Neural cell (in vitro differentiated cells): Measurements from ENCODE around the gene CDK8. TPM values are rescaled to one million over a fixed set of nuclear protein-coding genes. Genes with fewer than 3 reads are reported as not detected.

ENCODE experiments used
- H2AFZ ChIP-seq: fragments of 200-600, 300-800 bp; sonication (generic), shearing (Covaris generic); 2 replicates; pipeline ENCODE4 v1.6.0; 2014; ENCODE audit warnings: low read depth, mild to moderate bottlenecking, antibody characterized with exemption, low read length, moderate library complexity
- H3F3A ChIP-seq: fragments of 200-600 bp; shearing (Covaris generic); 2 replicates; pipeline ENCODE4 v1.6.1; 2016; ENCODE audit warnings: mild to moderate bottlenecking, moderate library complexity, mixed read lengths, antibody characterized with exemption, low read length; ENCODE audit not compliant: insufficient read depth, poor library complexity, severe bottlenecking
- H3K27ac ChIP-seq: fragments of 200-600, 300-800 bp; sonication (generic), shearing (Covaris generic); 2 replicates; pipeline ENCODE4 v1.5.1; 2014; ENCODE audit warnings: mild to moderate bottlenecking, low read length, moderate library complexity
- H3K27me3 ChIP-seq: fragments of 300-800, 200-600 bp; sonication (generic), shearing (Covaris generic); 2 replicates; pipeline ENCODE4 v1.6.0; 2014; ENCODE audit warnings: mild to moderate bottlenecking, low read depth, low read length, moderate library complexity; ENCODE audit not compliant: insufficient read depth
- H3K36me3 ChIP-seq: fragments of 300-800, 200-600 bp; sonication (generic), shearing (Covaris generic); 2 replicates; pipeline ENCODE4 v1.5.1; 2014; ENCODE audit warnings: mild to moderate bottlenecking, antibody characterized with exemption, low read length, moderate library complexity; ENCODE audit not compliant: insufficient read depth
- H3K4me2 ChIP-seq: fragments of 300-800, 200-600 bp; sonication (generic), shearing (Covaris generic); 2 replicates; pipeline ENCODE4 v1.6.0; 2014; ENCODE audit warnings: mild to moderate bottlenecking, low read length
- H3K4me3 ChIP-seq: fragments of 300-800, 200-600 bp; sonication (generic), shearing (Covaris generic); 2 replicates; pipeline ENCODE4 v1.5.1; 2014; ENCODE audit warnings: mild to moderate bottlenecking, low read length, moderate library complexity
- H3K79me2 ChIP-seq: fragments of 200-600 bp; shearing (Covaris generic); replicated peaks from 2 replicates; pipeline ENCODE4 v1.6.0; 2014; ENCODE audit warnings: mild to moderate bottlenecking, low read length, moderate library complexity; ENCODE audit not compliant: insufficient read depth
- H3K9ac ChIP-seq: fragments of 300-800, 200-600 bp; sonication (generic), shearing (Covaris generic); 2 replicates; pipeline ENCODE4 v1.6.1; 2016; ENCODE audit warnings: mild to moderate bottlenecking, low read length, mixed read lengths
- H3K9me2 ChIP-seq: fragments of 200-600 bp; shearing (Covaris generic); 2 replicates; pipeline ENCODE4 v1.6.1; 2016; ENCODE audit warnings: mild to moderate bottlenecking, low read length, mixed read lengths; ENCODE audit not compliant: insufficient read depth
- H3K9me3 ChIP-seq: fragments of 200-600, 300-800 bp; sonication (generic), shearing (Covaris generic); 2 replicates; pipeline ENCODE4 v1.6.1; 2016; ENCODE audit warnings: mild to moderate bottlenecking, mixed run types, low read length, moderate library complexity, mixed read lengths
- H4K20me1 ChIP-seq: fragments of 200-600 bp; shearing (Covaris generic); 2 replicates; pipeline ENCODE4 v1.6.1; 2016; ENCODE audit warnings: mild to moderate bottlenecking, mixed run types; ENCODE audit not compliant: insufficient read depth
- CTCF ChIP-seq: fragments of 450-650 bp; IDR thresholded peaks from 2 replicates; pipeline ENCODE4 v1.5.1; 2014; ENCODE audit warnings: antibody characterized with exemption, mild to moderate bottlenecking, moderate library complexity; ENCODE audit not compliant: poor library complexity, severe bottlenecking
- EP300 ChIP-seq: fragments of 450-650 bp; conservative IDR thresholded peaks from 2 replicates; pipeline ENCODE4 v1.6.1; 2014; ENCODE audit warnings: antibody characterized with exemption, mild to moderate bottlenecking, moderate library complexity; ENCODE audit not compliant: poor library complexity, severe bottlenecking
- EZH2 ChIP-seq: fragments of 200-600, 300-800 bp; shearing (Covaris generic), sonication (generic); IDR thresholded peaks from 2 replicates; pipeline ENCODE4 v1.6.1; 2014; ENCODE audit warnings: antibody characterized with exemption, low read length, borderline replicate concordance, mild to moderate bottlenecking; ENCODE audit not compliant: insufficient read depth, poor library complexity, severe bottlenecking
- MXI1 ChIP-seq: fragments of 450-650 bp; conservative IDR thresholded peaks from 2 replicates; pipeline ENCODE4 v1.6.1; 2014; ENCODE audit warnings: antibody characterized with exemption, mild to moderate bottlenecking; ENCODE audit not compliant: poor library complexity, severe bottlenecking
- POLR2AphosphoS5 ChIP-seq: IDR thresholded peaks from 2 replicates; pipeline ENCODE4 v1.6.1; 2012
- RAD21 ChIP-seq: fragments of 450-650 bp; conservative IDR thresholded peaks from 2 replicates; pipeline ENCODE4 v1.6.1; 2014; ENCODE audit warnings: antibody characterized with exemption, mild to moderate bottlenecking, moderate library complexity
- REST ChIP-seq: IDR thresholded peaks from 2 replicates; pipeline ENCODE4 v1.6.1; 2012; ENCODE audit warnings: borderline replicate concordance
- SMC3 ChIP-seq: fragments of 450-650 bp; conservative IDR thresholded peaks from 2 replicates; pipeline ENCODE4 v1.6.1; 2014; ENCODE audit warnings: antibody characterized with exemption, mild to moderate bottlenecking, moderate library complexity; ENCODE audit not compliant: poor library complexity
- TAF1 ChIP-seq: IDR thresholded peaks from 2 replicates; pipeline ENCODE4 v1.6.1; 2012; ENCODE audit warnings: low read depth
- polyA plus RNA-seq: library from polyadenylated mRNA; depleted of rRNA; stranded (reverse); fragments of >200 nt; gene quantifications from 2 replicates; pipeline ENCODE4 v1.2.3, GENCODE V29; 2014

Gene CDK8
- polyA plus RNA-seq, 1 donor from 2014 or later = 58.9 TPM

- no peak overlapping the region for H3K9ac ChIP-seq
- no peak overlapping the region for H2AFZ ChIP-seq
- no peak overlapping the region for H3K4me2 ChIP-seq
- no peak for TF ChIP-seq POLR2AphosphoS5
- no peak for TF ChIP-seq REST
- no peak for TF ChIP-seq EZH2
- no peak for TF ChIP-seq CTCF
- no peaks in the 10 kb centered on the region for H4K20me1 ChIP-seq
- H3K27me3 ChIP-seq = no peaks in the 10 kb centered on the region
- H3K36me3 ChIP-seq = no peaks in the 10 kb centered on the region
- no peak overlapping the region for H3K4me3 ChIP-seq
- H3K27ac ChIP-seq = no peak overlapping the region
- H3K79me2 ChIP-seq = no peaks in the 10 kb centered on the region
- H3K9me2 ChIP-seq = no peaks in the 10 kb centered on the region
- no peaks in the 10 kb centered on the region for H3K9me3 ChIP-seq
- H3F3A ChIP-seq = no peaks in the 10 kb centered on the region
Observed at GRCh38 chr13:26445092-26445491, 191.2 kb downstream of the CDK8 start.

- Histone ChIP-seq H3K9me3 (no peaks in the 10 kb centered on the region), H3K27ac (no peak overlapping the region), H4K20me1 (no peaks in the 10 kb centered on the region), H3K4me3 (no peak overlapping the region), H3K9me2 (no peaks in the 10 kb centered on the region), H3K27me3 (no peaks in the 10 kb centered on the region), H3K36me3 (no peaks in the 10 kb centered on the region), H2AFZ (no peak overlapping the region), H3K79me2 (no peaks in the 10 kb centered on the region), H3F3A (no peaks in the 10 kb centered on the region), H3K4me2 (no peak overlapping the region), H3K9ac (no peak overlapping the region)
- no peak for TF ChIP-seq RAD21
Observed at GRCh38 chr13:26446751-26447150, 192.8 kb downstream of the CDK8 start.

GRCh38 chr13:26448032-26448431, 194.1 kb downstream of the CDK8 start:
- Histone ChIP-seq H3K36me3 (no peaks in the 10 kb centered on the region), H2AFZ (no peak overlapping the region), H3K9me3 (no peaks in the 10 kb centered on the region), H3K27me3 (no peaks in the 10 kb centered on the region), H3K79me2 (no peaks in the 10 kb centered on the region), H3F3A (no peaks in the 10 kb centered on the region), H3K4me2 (no peak overlapping the region), H3K4me3 (no peak overlapping the region), H3K27ac (no peak overlapping the region), H4K20me1 (no peaks in the 10 kb centered on the region), H3K9ac (no peak overlapping the region), H3K9me2 (no peaks in the 10 kb centered on the region)
- TF ChIP-seq MXI1 (no peak), RAD21 (no peak), REST (no peak), EZH2 (no peak), POLR2AphosphoS5 (no peak), EP300 (no peak), SMC3 (no peak), CTCF (no peak), TAF1 (no peak)
